HG03378 (cell line): Measurements from ENCODE around the gene SULF2.
"Not testable (repeated sequence)": the region's sequence is repeated elsewhere in the genome, so short reads cannot be mapped to it uniquely, and the experiment has no call there.

Experiments
- ATAC-seq: cut with Tn5 transposase; IDR thresholded peaks from one replicate; pipeline ENCODE4 v1.9.1; 2021; ENCODE audit warnings: mild to moderate bottlenecking, moderate library complexity; ENCODE audit not compliant: unreplicated experiment

Gene SULF2

GRCh38 chr20:47805951-47806350, 20.7 kb upstream of the SULF2 start:
- no peak for ATAC-seq

- not testable (repeated sequence) for ATAC-seq
Measured at GRCh38 chr20:47804972-47805371, 19.7 kb upstream of the SULF2 start.

GRCh38 chr20:47804224-47804825, 19.0 kb upstream of the SULF2 start:
- not testable (repeated sequence) for ATAC-seq

GRCh38 chr20:47802975-47803374, 17.7 kb upstream of the SULF2 start:
- no peak for ATAC-seq

GRCh38 chr20:47802226-47802920, 17.1 kb upstream of the SULF2 start:
- ATAC-seq = no peak

- ATAC-seq = no peak
Measured at GRCh38 chr20:47801759-47802158, 16.5 kb upstream of the SULF2 start.

- ATAC-seq = no peak
Measured at GRCh38 chr20:47801079-47801478, 15.8 kb upstream of the SULF2 start.

- ATAC-seq = no peak
Measured at GRCh38 chr20:47800623-47801022, 15.3 kb upstream of the SULF2 start.

- no peak for ATAC-seq
Measured at GRCh38 chr20:47799116-47799715, 13.9 kb upstream of the SULF2 start.

GRCh38 chr20:47796971-47797370, 11.7 kb upstream of the SULF2 start:
- no peak for ATAC-seq

GRCh38 chr20:47795214-47795907, 10.1 kb upstream of the SULF2 start:
- ATAC-seq = no peak

- not testable (repeated sequence) for ATAC-seq
Measured at GRCh38 chr20:47794264-47794663, 9.0 kb upstream of the SULF2 start.

- ATAC-seq = no peak
Measured at GRCh38 chr20:47792021-47792618, 6.8 kb upstream of the SULF2 start.

GRCh38 chr20:47791084-47791599, 5.9 kb upstream of the SULF2 start:
- ATAC-seq = no peak

GRCh38 chr20:47790580-47790965, 5.3 kb upstream of the SULF2 start:
- no peak for ATAC-seq

- no peak for ATAC-seq
Measured at GRCh38 chr20:47789764-47790579, 4.7 kb upstream of the SULF2 start.

- ATAC-seq = no peak
Measured at GRCh38 chr20:47789081-47789763, 3.9 kb upstream of the SULF2 start.

GRCh38 chr20:47788741-47789080, 3.4 kb upstream of the SULF2 start:
- ATAC-seq = no peak

GRCh38 chr20:47786765-47787107, 1.5 kb upstream of the SULF2 start:
- ATAC-seq = no peak
